GM12891 (cell line): Measurements from ENCODE around the gene IFIT2.
"Not testable (repeated sequence)": the region's sequence is repeated elsewhere in the genome, so short reads cannot be mapped to it uniquely, and the experiment has no call there.

Source experiments
- POLR2A ChIP-seq: IDR thresholded peaks from 2 replicates; pipeline ENCODE4 v1.6.1; 2011; ENCODE audit warnings: low read depth, low read length, control low read depth
- POLR2AphosphoS5 ChIP-seq: IDR thresholded peaks from 2 replicates; pipeline ENCODE4 v1.6.1; 2011; ENCODE audit warnings: low read depth, low read length, control low read depth
- TAF1 ChIP-seq: IDR thresholded peaks from 2 replicates; pipeline ENCODE4 v1.6.1; 2011; ENCODE audit warnings: low read depth, low read length, control low read depth

- TF ChIP-seq POLR2A, POLR2AphosphoS5, TAF1: not testable (repeated sequence)
Observed at GRCh38 chr10:89284711-89285110, 17.1 kb upstream of the IFIT2 start.
